ENCODE data around the gene NDRG4.

The NDRG4 gene

DNA sequence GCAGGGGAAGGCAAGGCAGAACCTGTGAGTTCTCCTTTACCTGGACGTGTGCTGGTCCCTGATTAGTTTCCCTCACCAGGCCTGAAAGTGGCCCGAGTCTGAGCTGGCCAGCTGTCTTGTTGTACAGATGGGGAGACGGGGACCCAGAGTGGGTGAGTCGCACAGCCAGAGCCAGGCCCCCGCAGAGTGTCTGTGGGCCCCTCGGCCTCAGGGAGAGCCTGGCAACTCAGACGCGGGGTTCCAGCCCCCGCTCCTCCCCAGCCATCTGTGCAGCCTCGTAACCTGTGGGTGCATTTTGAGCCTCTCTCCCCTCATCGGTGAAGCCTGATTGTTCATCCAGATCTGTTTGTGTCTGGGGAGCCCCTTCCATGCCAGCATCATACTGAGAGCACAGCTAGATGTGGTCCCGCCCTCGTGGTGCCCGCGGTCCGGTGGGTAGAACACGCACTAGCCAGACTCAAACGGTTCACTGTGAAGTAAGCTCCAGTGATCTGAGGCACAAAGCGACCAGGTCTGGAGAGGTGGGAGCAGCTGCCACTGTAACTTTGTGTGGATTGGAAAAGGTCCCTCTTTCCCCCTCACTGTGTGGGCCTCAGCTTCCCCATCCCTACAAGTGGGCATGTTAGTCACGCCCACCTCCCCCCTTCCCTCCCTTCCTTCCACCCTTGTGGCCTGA lies 6.0 kb upstream of the NDRG4 start:
- no peak for DNase-seq (ENCODE audit: low read depth in 2 of 2)

DNA sequence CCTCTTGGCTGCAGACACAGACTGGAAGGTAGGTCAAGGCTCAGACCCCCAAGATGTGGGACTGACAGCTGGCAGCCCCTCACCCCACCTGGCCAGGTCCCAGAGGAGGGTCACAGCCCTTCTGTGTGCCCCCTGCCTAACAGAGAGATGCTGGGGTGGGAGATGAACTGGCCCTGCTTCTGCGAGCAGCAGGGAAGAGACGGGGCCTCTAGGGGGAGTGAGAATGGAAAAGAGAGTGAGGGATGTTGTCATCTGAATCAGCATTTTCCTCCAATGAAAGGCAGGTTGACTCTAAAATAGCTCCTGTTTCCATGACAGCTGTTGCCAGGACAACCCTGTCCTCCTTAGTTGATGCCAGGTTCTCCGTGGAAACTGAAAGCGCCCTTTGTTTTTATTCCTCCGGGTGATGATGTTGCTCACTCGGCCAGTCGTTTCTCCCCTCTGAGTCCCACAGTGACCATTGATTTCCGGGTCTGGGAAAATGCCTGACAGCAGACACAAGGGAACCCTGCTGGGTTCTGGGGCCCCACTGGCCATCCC lies 4.9 kb upstream of the NDRG4 start:
- DNase-seq (ENCODE audit: low read depth in 2 of 2): no peak

DNA sequence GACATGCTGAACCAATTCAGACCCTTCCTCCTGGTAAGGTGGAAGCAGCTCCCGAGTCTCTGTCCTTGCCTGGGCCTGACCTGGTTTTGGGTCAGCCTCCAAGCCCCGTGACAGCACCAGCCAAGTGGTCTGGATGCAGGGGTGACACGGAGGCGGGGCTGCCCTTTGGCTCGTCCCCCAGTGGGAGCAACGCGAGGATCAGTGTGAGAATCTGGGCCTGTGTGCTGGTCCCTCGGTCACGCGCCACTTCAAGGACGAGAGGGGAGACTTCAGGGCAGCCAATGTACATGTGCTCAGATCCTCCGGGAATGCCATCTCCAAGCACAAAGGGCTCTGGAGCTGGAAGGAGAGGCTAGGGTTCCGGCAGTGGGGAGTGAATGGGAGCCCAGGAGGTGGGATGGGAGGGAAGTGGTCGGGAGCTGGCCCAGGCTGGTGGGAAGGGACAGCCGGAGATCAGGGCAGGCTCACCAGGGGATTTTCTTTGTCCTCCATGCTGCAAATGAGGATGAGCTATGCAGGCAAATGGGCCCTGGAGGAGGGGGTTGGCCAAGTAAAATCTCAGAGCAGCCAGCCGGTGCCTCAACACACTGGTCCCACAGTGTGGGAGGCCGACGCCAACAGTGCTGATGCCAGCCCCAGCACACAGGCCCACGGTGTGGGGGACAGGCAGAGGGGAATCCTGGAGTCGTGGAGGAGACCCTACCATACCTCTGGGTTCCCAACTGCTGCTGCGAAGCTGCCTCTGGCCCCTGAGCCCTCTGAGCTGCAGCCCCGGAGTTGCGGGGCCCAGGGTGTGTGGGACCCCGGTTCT lies 4.2 kb upstream of the NDRG4 start:
- DNase-seq (ENCODE audit: low read depth in 2 of 2): no peak

DNA sequence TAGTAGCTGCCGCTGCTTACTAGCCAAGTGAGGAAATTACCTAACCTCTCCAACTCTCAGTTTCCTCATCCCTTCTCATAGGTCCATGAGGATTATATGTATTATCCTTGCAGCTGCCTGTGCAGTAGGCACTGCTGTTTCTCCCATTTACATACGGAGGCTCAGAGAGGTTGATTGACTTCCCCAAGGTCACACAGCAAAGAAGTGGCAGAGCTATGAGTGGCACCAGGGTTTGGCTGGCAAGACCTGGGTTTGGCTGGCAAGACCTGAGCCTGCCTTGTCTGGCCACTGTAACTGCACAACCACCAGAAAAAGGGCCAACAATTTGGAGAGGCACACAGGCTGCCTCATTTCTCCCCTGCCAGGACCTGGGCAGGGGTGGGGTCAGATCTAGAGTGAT lies 2.5 kb upstream of the NDRG4 start:
- DNase-seq (ENCODE audit: low read depth in 2 of 2): no peak

DNA sequence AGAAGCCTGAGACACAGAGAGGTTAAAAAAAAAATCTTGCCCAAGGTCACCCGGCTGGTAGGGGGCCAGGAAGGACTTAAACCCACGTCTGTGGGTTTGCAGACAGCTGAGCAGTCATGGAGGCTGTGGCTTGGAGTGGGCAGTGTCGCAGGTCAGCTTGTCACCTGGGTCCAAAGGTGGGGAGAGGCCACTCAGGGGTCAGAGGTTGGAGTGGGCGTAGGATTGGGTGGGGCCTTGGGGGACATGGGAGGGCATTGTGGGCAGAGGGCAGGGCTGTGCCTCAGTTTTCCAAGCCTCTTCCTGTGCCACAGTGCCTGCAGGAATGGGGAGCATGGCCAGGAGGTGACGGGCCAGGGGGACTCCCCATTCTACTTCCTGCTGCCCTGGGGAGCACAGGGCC lies 2.0 kb upstream of the NDRG4 start:
- DNase-seq (ENCODE audit: low read depth in 2 of 2): no peak

DNA sequence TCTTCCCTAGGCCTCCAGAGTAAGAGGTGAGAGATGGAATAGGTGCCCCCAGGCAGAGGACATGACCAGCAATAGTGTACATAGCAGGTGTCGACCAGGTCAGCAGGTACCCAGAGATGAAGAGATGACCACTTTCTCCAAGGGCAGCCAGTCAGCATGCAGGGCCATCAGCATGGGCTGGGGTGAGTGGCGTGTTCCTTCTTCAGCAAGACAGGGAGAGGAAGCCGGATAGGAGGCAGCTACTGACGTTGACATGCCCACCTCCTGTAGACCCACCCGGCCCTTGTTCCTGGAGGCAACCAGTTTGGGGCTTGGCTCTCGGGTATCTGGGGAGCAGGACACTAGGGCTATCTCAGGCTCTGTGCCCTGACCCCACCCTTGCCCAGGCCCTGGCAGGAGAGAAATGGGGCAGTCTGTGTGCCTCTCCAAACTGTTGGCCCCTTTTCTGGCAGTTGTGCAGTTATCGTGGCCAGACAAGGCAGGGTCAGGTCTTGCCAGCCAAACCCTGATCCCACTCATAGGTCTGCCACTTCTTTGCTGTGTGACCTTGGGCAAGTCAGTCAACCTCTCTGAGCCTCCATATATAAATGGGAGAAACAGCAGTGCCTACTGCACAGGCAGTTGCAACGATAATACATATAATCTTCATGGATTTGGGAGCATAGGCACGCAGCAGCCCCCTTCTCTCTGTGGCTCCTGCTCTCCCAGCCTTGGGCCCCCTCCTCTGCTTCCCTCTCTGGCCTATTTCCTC lies 1.4 kb upstream of the NDRG4 start:
- no peak for DNase-seq (ENCODE audit: low read depth in 2 of 2)

DNA sequence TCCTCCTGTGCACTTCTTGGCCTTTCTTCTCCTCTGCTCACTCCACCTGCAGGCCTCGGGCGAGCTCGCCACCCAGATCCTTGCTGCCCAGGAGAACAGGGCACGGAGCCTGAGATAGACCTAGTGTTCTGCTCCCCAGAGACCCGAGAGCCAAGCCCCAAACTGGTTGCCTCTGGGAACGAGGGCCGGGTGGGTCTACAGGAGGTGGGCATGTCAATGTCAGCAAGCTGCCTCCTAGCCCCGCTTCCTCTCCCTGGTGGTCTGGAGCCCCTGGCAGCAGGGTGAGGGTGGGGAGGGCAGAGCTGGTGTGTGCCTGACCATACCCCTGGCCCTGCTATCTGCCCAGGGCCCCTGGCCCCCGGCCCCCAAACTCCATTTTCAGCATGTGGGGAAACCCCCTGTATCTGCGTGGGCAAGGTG lies 841 bp upstream of the NDRG4 start:
- DNase-seq (ENCODE audit: low read depth in 2 of 2): no peak

DNA sequence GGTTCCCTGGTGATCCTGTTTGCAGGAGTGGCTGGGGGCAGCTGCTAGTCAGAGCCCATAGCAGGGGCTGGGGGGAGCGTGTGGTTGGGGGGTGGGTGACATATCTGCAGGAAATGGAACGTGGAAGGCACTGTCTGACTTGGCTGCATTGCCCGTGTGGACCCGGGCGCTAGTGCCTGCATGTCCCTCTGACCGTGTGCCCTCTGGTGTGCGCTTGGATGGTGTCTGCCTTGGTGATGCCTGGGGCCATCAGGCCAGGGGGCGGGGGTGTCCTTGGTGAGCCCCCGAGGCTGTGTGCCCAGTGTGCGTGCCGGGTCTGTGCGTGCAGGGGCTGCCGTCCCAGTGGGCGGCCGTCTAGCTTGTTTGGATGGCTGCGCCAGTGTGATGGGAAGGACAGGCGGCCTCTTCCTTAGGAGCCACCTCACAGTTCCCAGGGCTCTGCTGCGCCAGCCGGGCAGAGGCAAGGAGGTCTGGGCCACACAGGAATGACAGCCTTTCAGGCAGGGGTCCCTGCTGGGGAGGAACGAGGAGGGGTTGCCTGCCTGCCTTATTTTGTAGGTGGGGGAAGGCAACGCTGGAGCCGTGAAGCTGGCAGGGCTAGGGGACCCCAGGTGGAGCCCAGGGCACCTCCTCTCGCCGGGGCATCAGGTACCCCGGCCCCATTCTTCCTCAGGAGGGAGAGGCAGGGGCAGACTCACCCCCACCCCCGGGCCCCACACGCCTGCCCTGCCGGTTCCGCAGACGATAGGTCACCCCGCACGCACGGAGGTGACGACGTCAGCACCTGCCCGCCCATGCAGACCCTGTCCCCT lies 693 bp downstream of the NDRG4 start:
- no peak for DNase-seq (ENCODE audit: low read depth in 2 of 2)

DNA sequence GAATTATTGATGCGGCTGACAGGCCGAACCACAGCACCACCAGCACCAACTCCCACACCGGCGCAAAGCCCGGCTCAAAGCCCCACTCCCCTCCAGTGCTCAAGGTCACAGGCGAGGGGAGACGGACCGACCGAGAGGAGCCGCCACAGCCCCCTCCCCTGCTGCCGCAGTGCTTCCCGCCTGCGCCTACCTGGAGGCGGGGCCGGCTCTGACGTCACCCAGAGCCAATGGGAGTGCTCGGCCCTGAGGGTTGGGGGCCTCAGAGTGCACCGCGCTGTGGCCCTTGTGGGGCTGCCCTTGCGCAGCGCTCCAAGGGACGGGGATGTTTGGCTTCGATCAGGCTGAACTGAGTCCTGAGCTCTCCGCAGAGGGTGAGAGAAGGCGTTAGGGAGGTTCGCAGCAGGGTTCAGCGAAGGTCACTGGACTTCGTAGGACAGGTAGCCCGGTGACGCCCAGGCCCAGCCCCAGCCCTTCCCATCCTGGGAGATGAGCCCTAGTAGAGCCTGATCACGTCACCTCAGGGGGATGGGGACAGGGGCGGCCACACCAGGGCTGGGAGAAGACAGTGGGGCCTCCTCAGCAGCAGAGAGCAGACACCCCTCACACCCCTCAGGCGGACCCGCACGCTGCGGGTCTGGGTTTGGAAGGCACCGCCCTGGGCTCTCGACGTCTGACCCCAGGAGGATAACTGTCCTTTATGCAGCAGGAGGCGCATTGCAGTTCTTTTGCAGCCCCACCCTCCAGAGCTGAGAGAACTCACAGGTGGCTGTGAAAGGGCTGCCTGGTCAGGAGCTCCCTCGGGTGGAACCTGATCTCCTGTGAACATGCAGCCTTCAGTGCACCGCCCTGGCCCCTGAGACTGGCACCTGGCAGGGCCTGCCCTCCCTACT lies 1.5 kb downstream of the NDRG4 start:
- no peak for DNase-seq (ENCODE audit: low read depth in 2 of 2)

DNA sequence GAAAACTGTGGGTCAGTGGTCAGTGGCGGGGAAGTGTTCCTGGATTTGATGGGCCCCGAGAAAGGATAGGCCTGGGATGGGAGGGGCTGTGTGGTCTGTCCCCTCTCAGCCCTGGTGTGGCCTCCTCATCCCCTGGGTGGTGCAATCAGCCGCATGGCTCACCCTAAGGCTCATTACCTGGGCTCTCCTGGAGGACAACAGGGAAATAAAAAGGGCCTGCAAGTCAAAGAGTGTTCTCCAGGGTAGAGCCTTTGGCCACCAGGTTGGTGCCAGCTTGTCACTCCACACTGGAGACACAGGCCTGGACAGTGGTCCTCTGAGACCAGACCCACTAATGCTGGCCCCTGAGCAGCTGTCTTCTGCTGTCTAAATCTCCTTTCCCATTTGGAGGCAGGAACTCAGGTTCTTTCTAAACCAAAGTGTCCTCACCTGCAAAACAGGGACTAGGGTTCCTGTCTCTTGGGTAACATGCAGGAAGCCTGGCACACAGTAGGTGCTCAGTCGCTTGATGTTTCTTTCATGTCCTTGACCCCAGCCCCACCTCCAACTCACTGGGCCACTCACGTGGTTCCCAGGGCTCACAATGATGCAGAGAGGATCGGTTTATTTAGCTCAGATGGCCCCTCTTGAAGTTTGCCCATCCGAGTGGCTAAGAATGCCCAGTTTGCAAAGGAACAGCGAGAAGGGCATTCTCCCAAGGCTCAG lies 2.4 kb downstream of the NDRG4 start:
- DNase-seq (ENCODE audit: low read depth in 2 of 2): no peak

DNA sequence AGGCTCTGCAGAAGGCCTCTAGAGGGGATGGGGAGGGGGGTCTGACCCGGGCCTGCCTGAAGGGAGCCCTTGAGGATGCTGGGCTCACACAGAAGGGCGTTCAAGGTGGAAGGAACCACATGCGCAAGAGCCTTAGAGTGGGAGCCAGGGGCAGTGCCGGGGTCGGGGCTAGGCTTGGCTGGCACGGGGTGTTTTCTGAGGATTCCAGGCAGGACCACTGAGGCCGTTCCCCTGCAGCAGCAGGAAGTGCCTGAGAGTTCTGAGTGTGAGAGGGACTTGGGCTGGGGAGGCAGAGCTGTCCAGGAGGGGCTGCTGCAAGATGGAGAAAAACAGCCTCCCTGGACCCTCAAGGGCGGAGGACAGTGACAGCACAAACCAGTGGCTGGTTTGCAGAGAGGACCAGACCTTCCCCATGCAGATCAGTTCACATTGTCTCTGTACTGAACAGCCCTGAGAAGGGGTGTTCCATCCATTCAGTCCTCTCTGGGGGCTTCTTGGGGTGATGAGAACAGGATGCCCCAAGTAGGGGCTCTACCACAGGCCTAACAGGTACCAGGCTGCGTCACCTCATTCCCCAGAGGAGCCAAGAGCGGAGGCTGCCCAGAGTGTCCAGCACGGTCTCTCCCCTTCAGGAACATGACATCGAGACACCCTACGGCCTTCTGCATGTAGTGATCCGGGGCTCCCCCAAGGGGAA lies 3.4 kb downstream of the NDRG4 start:
- no peak for DNase-seq (ENCODE audit: low read depth in 2 of 2)

DNA sequence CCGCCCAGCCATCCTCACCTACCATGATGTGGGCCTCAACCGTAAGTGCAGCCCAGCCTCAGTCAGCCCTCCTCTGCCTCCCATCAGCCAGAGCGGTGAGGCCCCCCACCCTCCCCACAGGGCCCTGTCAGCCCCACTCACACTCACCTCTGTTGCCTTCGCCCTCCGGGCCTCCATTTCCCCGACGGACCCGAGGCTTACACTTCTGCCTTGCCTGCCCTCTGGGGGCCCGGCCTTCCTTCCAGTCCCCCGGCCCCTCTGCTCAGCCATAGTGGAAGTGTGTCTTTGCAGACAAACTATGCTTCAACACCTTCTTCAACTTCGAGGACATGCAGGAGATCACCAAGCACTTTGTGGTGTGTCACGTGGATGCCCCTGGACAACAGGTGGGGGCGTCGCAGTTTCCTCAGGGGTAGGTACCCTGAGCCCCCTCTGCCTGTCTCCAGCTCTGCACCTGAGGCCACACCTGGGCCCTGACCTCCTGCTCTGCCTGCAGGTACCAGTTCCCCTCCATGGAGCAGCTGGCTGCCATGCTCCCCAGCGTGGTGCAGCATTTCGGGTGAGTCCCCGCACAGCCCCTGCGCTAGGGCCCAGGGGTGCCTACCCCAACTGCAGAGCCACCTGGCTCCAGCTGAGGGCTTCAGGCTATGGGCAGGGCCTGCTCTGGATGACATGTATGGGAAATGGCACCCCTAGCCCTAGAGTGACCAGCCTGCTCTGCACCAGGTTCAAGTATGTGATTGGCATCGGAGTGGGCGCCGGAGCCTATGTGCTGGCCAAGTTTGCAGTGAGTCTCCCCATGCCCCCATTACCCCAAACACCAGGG lies 4.1 kb downstream of the NDRG4 start:
- DNase-seq (ENCODE audit: low read depth in 2 of 2): no peak

DNA sequence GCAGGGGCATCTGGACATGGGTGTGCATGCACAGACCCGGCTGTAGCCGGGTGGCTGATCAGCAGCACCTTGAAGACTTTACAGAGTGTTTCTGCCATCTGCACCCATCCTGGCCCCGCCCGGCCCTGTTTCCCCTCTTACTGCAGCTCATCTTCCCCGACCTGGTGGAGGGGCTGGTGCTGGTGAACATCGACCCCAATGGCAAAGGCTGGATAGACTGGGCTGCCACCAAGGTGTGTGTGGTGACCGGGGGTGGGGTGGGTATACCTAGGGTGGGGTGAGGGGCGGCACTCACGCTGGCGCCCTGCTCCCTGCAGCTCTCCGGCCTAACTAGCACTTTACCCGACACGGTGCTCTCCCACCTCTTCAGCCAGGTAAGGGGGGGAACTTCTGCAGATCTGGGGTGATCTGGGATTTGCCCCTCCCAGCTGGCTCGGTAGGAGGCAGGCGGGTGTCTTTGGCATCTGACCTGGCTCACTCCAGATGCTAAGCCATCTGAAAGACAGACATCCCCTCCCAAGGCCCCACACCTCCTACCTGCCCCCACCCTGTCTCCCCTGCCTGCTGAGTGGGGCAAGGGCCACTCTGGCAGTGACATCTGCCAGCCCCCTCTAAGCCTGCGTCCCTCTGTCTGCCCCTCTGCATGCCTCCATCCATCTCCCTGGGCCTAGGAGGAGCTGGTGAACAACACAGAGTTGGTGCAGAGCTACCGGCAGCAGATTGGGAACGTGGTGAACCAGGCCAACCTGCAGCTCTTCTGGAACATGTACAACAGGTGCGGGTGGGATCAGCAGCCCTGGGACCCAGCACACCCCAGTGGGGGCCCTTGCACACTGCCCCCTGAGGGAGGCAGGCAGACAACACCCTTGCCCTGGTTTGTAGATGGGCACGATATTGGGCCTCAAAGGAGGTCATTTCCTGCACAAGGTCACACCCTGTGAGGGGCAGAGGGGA lies 6.6 kb downstream of the NDRG4 start:
- DNase-seq (ENCODE audit: low read depth in 2 of 2): no peak

DNA sequence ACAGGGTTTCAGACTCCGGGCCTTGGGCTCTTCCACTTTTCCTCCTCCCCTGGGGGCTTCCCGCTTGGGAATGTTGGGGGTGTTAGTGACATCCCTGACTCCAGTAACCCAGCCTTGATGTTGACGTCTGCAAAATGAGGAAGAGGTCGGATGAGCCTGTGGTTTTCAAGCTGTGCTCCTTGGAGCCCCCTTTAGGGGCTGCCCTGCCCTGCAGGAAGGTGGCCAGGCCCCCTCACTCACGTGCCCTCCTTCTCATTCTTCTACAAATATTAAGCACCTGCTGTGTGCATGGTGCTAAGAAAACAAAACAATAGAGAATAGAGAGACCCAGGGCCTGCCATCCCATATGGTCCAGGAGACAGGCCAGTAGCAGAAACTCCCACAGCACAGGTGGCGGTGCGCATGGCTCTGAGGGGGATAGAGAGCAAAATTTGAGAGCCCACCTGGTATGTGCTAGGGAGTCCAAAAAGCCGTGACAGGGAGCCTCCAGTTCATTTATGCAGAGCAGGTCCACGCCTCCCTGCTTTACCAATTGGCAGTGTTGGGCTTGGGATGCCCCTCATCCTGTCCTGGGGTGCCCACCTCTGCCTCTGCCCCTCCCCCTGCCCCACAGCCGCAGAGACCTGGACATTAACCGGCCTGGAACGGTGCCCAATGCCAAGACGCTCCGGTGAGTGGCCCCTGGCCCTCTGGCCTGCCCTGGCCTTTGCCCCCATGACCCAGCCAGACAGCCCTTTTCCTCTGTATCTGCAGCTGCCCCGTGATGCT lies 7.4 kb downstream of the NDRG4 start:
- DNase-seq (ENCODE audit: low read depth in 2 of 2): no peak

DNA sequence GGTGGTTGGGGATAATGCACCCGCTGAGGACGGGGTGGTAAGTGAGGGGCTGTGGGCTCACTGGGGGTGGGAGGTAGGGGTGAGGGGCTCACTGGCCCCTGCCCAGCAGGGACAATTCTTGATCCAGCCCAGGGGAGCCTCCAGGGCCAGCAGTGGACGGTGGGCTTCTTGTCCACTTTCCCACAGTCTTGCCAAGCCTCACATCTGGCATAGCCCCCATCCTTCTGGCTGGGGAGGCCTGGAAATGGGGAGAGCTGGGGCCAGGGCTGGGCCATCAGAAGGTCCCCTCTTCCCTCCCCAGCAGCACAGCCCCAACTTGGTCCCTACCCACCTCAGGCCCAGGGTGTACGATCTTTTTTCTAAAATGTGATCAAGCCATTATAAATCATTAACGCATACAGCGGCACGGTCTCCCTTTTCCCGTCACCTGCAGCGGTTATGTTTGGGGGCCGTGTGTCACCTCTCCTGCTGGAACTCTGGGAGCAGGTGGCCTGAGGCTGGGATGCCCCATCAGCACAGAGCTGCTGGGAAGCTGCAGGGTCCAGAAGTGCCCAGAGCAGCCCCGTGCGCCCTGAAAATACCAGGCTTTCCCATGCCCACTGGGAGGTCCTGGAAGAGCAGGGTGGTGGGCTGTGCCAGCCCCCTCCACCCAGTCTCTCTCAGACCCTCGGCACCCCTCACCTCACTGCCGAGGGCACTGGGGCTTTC lies 8.2 kb downstream of the NDRG4 start:
- DNase-seq (ENCODE audit: low read depth in 2 of 2): no peak

Measured in stimulated activated CD8-positive, alpha-beta memory T cell treated with anti-CD3 and anti-CD28 coated beads, Interleukin-2, amount 100 ng/mL, for 1 hour (primary cell).